Sciatic nerve (tissue), 2 donors: ENCODE data around the gene SOX8. TPM values are rescaled to one million over a fixed set of nuclear protein-coding genes. Genes with fewer than 3 reads are reported as not detected.
A peak's percentile ranks its signal among the peaks of the same experiment; 100 is the strongest.

Source experiments
- ATAC-seq: fragments of 200-7000 bp; cut with Tn5 transposase; one replicate; pipeline ENCODE4 v1.9.1; 2020; ENCODE audit warnings: mild to moderate bottlenecking, moderate library complexity
- DNase-seq: peaks from one replicate; pipeline ENCODE4 v3.0.0-alpha.2; 2020; ENCODE audit warnings: low spot score
- intact Hi-C: fragments of 100-400 bp; cut with DNase I; formaldehyde crosslinking; loops from one replicate; pipeline ENCODE4 v1.14.2; 2022
- total RNA-seq: library from RNA; stranded (reverse); fragmentation: NEBNext Ultra II Directional; extraction: Animal tissue kit (Norgen Biotek cat#: 25700); gene quantifications from one replicate; pipeline ENCODE4 v1.2.1, GENCODE V29; 2021
- donor health status: DM: no; HTN: no; CAD: no.
- donor health status: DM: no; HTN: no; CAD: no.

Gene SOX8
- total RNA-seq, 1 donor from 2014 or later, result 57.7 TPM

- ATAC-seq (no peak), DNase-seq (no peak)
- intact Hi-C loops, result no loop called here
Observed at GRCh38 chr16:982145-983043, 824 bp downstream of the SOX8 start.

- peak; percentile 1 for ATAC-seq
- intact Hi-C loops, result no loop called here
- no peak for DNase-seq
Observed at GRCh38 chr16:983044-984030, 1.8 kb downstream of the SOX8 start.

GRCh38 chr16:984121-984694 lies 2.6 kb downstream of the SOX8 start:
- ATAC-seq (no peak), DNase-seq (no peak)
- intact Hi-C loops, result no loop called here

- DNase-seq (no peak), ATAC-seq (no peak)
- intact Hi-C loops, result no loop called here
Observed at GRCh38 chr16:984736-985636, 3.4 kb downstream of the SOX8 start.

- intact Hi-C loops, result no loop called here
- DNase-seq (no peak), ATAC-seq (no peak)
Observed at GRCh38 chr16:985646-986400, 4.3 kb downstream of the SOX8 start.

- DNase-seq (no peak), ATAC-seq (no peak)
- intact Hi-C loops, result no loop called here
Observed at GRCh38 chr16:986411-986810, 4.8 kb downstream of the SOX8 start.

- no peak for ATAC-seq
- no peak for DNase-seq
- intact Hi-C loops, result no loop called here
Observed at GRCh38 chr16:986925-987582, 5.5 kb downstream of the SOX8 start.

- peak; percentile 21 for ATAC-seq
- no peak for DNase-seq
- intact Hi-C loops, result no loop called here
Observed at GRCh38 chr16:987906-988305, 6.3 kb downstream of the SOX8 start.

GRCh38 chr16:988471-989353 lies 7.1 kb downstream of the SOX8 start:
- peak; percentile 73 for ATAC-seq
- intact Hi-C loops, result no loop called here
- DNase-seq, result peak; percentile 79

GRCh38 chr16:989354-989814 lies 7.8 kb downstream of the SOX8 start:
- intact Hi-C loops, result no loop called here
- no peak for ATAC-seq
- no peak for DNase-seq

- DNase-seq (no peak), ATAC-seq (no peak)
- intact Hi-C loops, result no loop called here
Observed at GRCh38 chr16:990516-991291, 9.1 kb downstream of the SOX8 start.

GRCh38 chr16:991345-991744 lies 9.8 kb downstream of the SOX8 start:
- intact Hi-C loops, result no loop called here
- DNase-seq, result no peak
- no peak for ATAC-seq

- intact Hi-C loops, result no loop called here
- ATAC-seq (no peak), DNase-seq (no peak)
Observed at GRCh38 chr16:991773-992172, 10.2 kb downstream of the SOX8 start.

- ATAC-seq (no peak), DNase-seq (no peak)
- intact Hi-C loops, result no loop called here
Observed at GRCh38 chr16:993731-994130, 12.2 kb downstream of the SOX8 start.

GRCh38 chr16:995087-995486 lies 13.5 kb downstream of the SOX8 start:
- ATAC-seq, result no peak
- intact Hi-C loops, result no loop called here
- no peak for DNase-seq

- intact Hi-C loops, result no loop called here
- ATAC-seq (no peak), DNase-seq (no peak)
Observed at GRCh38 chr16:995783-996182, 14.2 kb downstream of the SOX8 start.
